CD4-positive, alpha-beta T cell (primary cell): ENCODE data around the gene PARVB. TPM values are rescaled to one million over a fixed set of nuclear protein-coding genes. Genes with fewer than 3 reads are reported as not detected.

Source experiments
- ATAC-seq: fragments of 200-7000 bp; cut with Tn5 transposase; one replicate; pipeline ENCODE4 v1.10.0; 2022; ENCODE audit warnings: mild to moderate bottlenecking; ENCODE audit not compliant: poor library complexity
- CTCF ChIA-PET: fragments of 350-600 bp; sonication (Branson Sonifier 250); formaldehyde crosslinking; loops from one replicate; lab custom pipeline; 2021; ENCODE audit warnings: antibody characterized with exemption, inconsistent platforms; lab: Charles Lee
- POLR2A ChIA-PET: fragments of 350-600 bp; sonication (Branson Sonifier 250); formaldehyde crosslinking; loops from one replicate; lab custom pipeline; 2021; ENCODE audit warnings: antibody characterized with exemption, inconsistent platforms; lab: Charles Lee
- DNase-seq, 14 experiments: peaks; one replicate each; pipeline ENCODE4 v3.0.0-alpha.2; 2013 to 2020; ENCODE audit warnings: mixed read lengths in 2 of 14
- H3K27ac ChIP-seq, 2 donors: one replicate each; pipeline versions ENCODE4 v1.5.1 to v1.7.0; 2013; ENCODE audit warnings: low read length in 2 of 2, low read depth in 1 of 2, mild to moderate bottlenecking in 1 of 2
- H3K27me3 ChIP-seq, 2 experiments: 1 replicate in 1 of 2; 2 replicates in 1 of 2; pipeline versions ENCODE4 v1.6.1 to v1.7.0; 2013; ENCODE audit warnings: low read length in 2 of 2, control low read depth in 1 of 2, mild to moderate bottlenecking in 1 of 2, moderate library complexity in 1 of 2; ENCODE audit not compliant: insufficient read depth in 2 of 2, control insufficient read depth in 1 of 2
- H3K36me3 ChIP-seq: one replicate; pipeline ENCODE4 v1.6.1; 2013; ENCODE audit warnings: low read length, control low read depth; ENCODE audit not compliant: insufficient read depth
- H3K4me1 ChIP-seq: one replicate; pipeline ENCODE4 v1.6.1; 2013; ENCODE audit warnings: low read length, control low read depth; ENCODE audit not compliant: insufficient read depth
- H3K4me3 ChIP-seq: one replicate; pipeline ENCODE4 v1.5.1; 2013; ENCODE audit warnings: mild to moderate bottlenecking, low read length, moderate library complexity
- H3K9me3 ChIP-seq, 2 experiments: 1 replicate in 1 of 2; 2 replicates in 1 of 2; pipeline versions ENCODE4 v1.6.1 to v1.7.0; 2013; ENCODE audit warnings: low read length in 2 of 2, mild to moderate bottlenecking in 2 of 2, control low read depth in 1 of 2, moderate library complexity in 1 of 2; ENCODE audit not compliant: control insufficient read depth in 1 of 2, insufficient read depth in 1 of 2
- H3K27ac Mint-ChIP-seq: one replicate; pipeline ENCODE4 v1.8.0; 2020; ENCODE audit warnings: mixed read lengths
- H3K27me3 Mint-ChIP-seq: one replicate; pipeline ENCODE4 v1.8.0; 2021; ENCODE audit warnings: mixed read lengths
- H3K36me3 Mint-ChIP-seq: one replicate; pipeline ENCODE4 v1.8.0; 2021; ENCODE audit warnings: low read depth, mixed read lengths
- H3K4me1 Mint-ChIP-seq: one replicate; pipeline ENCODE4 v1.8.0; 2021; ENCODE audit warnings: low read depth, mixed read lengths
- H3K4me3 Mint-ChIP-seq: one replicate; pipeline ENCODE4 v1.8.0; 2020; ENCODE audit warnings: mild to moderate bottlenecking, mixed read lengths
- H3K9me3 Mint-ChIP-seq: one replicate; pipeline ENCODE4 v1.8.0; 2020; ENCODE audit warnings: mixed read lengths
- intact Hi-C, 2 experiments: fragments of 100-400 bp; cut with DNase I in 1 of 2; cut with micrococcal nuclease in 1 of 2; formaldehyde crosslinking; loops; one replicate each; pipeline versions ENCODE4 v1.15.1 to v1.9.0; 2023 to 2025; cut with DNase I, micrococcal nuclease
- total RNA-seq, 174 experiments: library from RNA in 2 of 174; stranded (reverse) in 2 of 174; gene quantifications; one replicate each; pipeline ENCODE4 v1.2.3 and lab custom pipeline; 2021 to 2026
- TF ChIP-seq, protein P1 (sequence below): fragments of 200-600 bp; IDR thresholded peaks from one replicate; pipeline ENCODE4 v1.8.0; 2022; ENCODE audit warnings: antibody characterized with exemption, mild to moderate bottlenecking

Gene PARVB
- total RNA-seq, 2 experiments from 2014 or later, result 6.2 to 6.4 TPM

DNA sequence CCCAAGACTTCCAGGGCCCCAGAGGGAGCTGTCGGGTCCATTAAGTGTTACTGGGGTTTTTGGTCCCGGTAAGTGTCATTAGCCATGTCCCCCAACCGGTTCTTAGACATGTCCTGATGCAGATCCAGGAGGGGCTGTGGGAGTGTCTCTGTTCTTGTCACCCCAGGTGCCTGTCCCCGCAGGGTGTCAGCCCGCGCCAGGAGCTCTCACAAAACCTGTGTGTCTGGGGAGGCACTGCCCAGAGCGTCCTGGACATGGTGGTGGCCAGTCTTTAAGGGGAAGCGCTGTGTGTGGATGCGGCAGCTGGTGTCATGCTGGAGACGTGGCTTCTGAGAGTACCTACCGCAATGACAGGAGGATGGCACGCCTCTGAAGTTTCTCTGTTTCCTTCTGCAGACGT, 144.1 kb downstream of the PARVB start:
- intact Hi-C loops, result no loop called here
- ATAC-seq, result no peak

DNA sequence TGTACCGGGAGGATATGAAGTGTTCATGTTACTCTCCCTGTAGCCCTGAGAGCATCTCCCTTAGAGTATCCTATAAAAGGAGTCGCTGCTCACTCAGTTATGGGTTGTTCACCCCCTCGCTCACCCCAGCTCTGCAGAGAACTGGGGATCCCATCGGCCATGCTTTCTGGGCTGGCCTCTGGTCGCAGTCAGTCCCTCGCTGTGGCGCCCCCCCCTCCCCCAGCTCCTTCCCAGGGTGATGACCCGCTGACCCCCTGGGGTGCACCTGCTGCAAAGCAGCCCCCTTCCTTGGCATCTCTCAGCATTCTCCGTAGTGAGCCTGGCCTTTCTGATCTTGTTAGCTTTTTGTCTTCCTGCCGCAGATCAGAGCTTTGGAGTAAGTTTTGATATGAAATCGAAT, 146.4 kb downstream of the PARVB start:
- DNase-seq, result no peak
- POLR2A ChIA-PET, result no interaction called here

More for the DNA sequence above, 144.1 kb downstream of the PARVB start:
- Mint-ChIP-seq H3K9me3 (no peaks in the 10 kb centered on the region), H3K27ac (no peak overlapping the region), H3K27me3 (no peaks in the 10 kb centered on the region), H3K4me1 (no peaks in the 10 kb centered on the region), H3K4me3 (no peak overlapping the region), H3K36me3 (no peaks in the 10 kb centered on the region)
- H3K9me3 ChIP-seq, result no peaks in the 10 kb centered on the region
- H3K4me3 ChIP-seq, result no peak overlapping the region
- no peak for DNase-seq
- no peaks in the 10 kb centered on the region for H3K27me3 ChIP-seq
- ChIA-PET CTCF (no interaction called here), POLR2A (no interaction called here)
- H3K4me1 ChIP-seq, result peaks cover 7% of the 10 kb centered on the region
- TF ChIP-seq, protein P1, sequence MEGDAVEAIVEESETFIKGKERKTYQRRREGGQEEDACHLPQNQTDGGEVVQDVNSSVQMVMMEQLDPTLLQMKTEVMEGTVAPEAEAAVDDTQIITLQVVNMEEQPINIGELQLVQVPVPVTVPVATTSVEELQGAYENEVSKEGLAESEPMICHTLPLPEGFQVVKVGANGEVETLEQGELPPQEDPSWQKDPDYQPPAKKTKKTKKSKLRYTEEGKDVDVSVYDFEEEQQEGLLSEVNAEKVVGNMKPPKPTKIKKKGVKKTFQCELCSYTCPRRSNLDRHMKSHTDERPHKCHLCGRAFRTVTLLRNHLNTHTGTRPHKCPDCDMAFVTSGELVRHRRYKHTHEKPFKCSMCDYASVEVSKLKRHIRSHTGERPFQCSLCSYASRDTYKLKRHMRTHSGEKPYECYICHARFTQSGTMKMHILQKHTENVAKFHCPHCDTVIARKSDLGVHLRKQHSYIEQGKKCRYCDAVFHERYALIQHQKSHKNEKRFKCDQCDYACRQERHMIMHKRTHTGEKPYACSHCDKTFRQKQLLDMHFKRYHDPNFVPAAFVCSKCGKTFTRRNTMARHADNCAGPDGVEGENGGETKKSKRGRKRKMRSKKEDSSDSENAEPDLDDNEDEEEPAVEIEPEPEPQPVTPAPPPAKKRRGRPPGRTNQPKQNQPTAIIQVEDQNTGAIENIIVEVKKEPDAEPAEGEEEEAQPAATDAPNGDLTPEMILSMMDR, result no peak
- H3K36me3 ChIP-seq, result no peaks in the 10 kb centered on the region
- no peak overlapping the region for H3K27ac ChIP-seq

DNA sequence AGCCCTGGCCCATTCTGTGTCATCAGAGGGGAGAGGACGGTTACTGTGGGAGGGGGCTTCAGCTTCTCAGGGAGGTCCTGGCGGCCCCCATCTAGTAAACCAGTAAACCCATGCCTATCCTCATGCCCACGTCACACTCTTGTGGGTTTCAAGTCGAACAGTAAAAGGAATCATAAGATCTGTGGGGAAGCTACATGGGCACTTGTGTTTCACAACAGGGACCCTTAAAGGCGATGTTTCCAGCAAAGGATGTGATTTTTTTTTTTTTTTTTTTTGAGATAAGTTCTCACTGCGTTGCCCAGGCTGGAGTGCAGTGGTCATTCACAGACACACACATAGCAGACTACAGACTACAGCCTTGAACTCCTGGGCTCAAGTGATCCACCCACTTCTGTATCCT, 147.5 kb downstream of the PARVB start:
- H3K36me3 ChIP-seq, result no peaks in the 10 kb centered on the region
- DNase-seq, result no peak
- H3K4me1 Mint-ChIP-seq, result no peaks in the 10 kb centered on the region
- no peaks in the 10 kb centered on the region for H3K9me3 Mint-ChIP-seq
- peaks cover 7% of the 10 kb centered on the region for H3K4me1 ChIP-seq
- H3K27ac Mint-ChIP-seq, result no peak overlapping the region
- ATAC-seq, result no peak
- no peaks in the 10 kb centered on the region for H3K27me3 ChIP-seq
- TF ChIP-seq, protein P1, result no peak
- no peak overlapping the region for H3K4me3 Mint-ChIP-seq
- no peak overlapping the region for H3K4me3 ChIP-seq
- no peaks in the 10 kb centered on the region for H3K36me3 Mint-ChIP-seq
- no peaks in the 10 kb centered on the region for H3K27me3 Mint-ChIP-seq
- H3K27ac ChIP-seq, result no peak overlapping the region
- intact Hi-C loops, result no loop called here
- H3K9me3 ChIP-seq, result no peaks in the 10 kb centered on the region
- POLR2A ChIA-PET, result no interaction called here
- CTCF ChIA-PET, result no interaction called here

More for the DNA sequence above, 146.4 kb downstream of the PARVB start:
- Histone ChIP-seq H3K9me3 (no peaks in the 10 kb centered on the region), H3K27me3 (no peaks in the 10 kb centered on the region), H3K4me3 (no peak overlapping the region), H3K36me3 (no peaks in the 10 kb centered on the region), H3K4me1 (peaks cover 7% of the 10 kb centered on the region), H3K27ac (no peak overlapping the region)
- Mint-ChIP-seq H3K27me3 (no peaks in the 10 kb centered on the region), H3K4me1 (no peaks in the 10 kb centered on the region), H3K27ac (no peak overlapping the region), H3K9me3 (no peaks in the 10 kb centered on the region), H3K36me3 (no peaks in the 10 kb centered on the region), H3K4me3 (no peak overlapping the region)
- CTCF ChIA-PET, result no interaction called here
- ATAC-seq, result no peak
- TF ChIP-seq, protein P1, result no peak
- intact Hi-C loops, result no loop called here
